ENCODE data around the gene CMTM5.
"Not testable (repeated sequence)": the region's sequence is repeated elsewhere in the genome, so short reads cannot be mapped to it uniquely, and the experiment has no call there.

The CMTM5 gene

GRCh38 chr14:23399591-23399990 is 22.7 kb downstream of the CMTM5 start:
- no peak for DNase-seq (ENCODE audit: low read depth)

- not testable (repeated sequence) for DNase-seq (ENCODE audit: low read depth)
Measured at GRCh38 chr14:23400496-23401149, 23.8 kb downstream of the CMTM5 start.

- DNase-seq (ENCODE audit: low read depth), result no peak
Measured at GRCh38 chr14:23401291-23401690, 24.4 kb downstream of the CMTM5 start.

GRCh38 chr14:23402296-23403138 is 25.7 kb downstream of the CMTM5 start:
- no peak for DNase-seq (ENCODE audit: low read depth)

- DNase-seq (ENCODE audit: low read depth), result no peak
Measured at GRCh38 chr14:23403139-23403438, 26.2 kb downstream of the CMTM5 start.

- DNase-seq (ENCODE audit: low read depth), result no peak
Measured at GRCh38 chr14:23403908-23404307, 27.1 kb downstream of the CMTM5 start.

- no peak for DNase-seq (ENCODE audit: low read depth)
Measured at GRCh38 chr14:23404331-23404900, 27.6 kb downstream of the CMTM5 start.

- no peak for DNase-seq (ENCODE audit: low read depth)
Measured at GRCh38 chr14:23405096-23405495, 28.2 kb downstream of the CMTM5 start.

GRCh38 chr14:23405516-23406025 is 28.7 kb downstream of the CMTM5 start:
- DNase-seq (ENCODE audit: low read depth), result no peak

GRCh38 chr14:23406244-23406643 is 29.4 kb downstream of the CMTM5 start:
- no peak for DNase-seq (ENCODE audit: low read depth)

- DNase-seq (ENCODE audit: low read depth), result no peak
Measured at GRCh38 chr14:23406725-23407355, 30.0 kb downstream of the CMTM5 start.

GRCh38 chr14:23407516-23408306 is 30.9 kb downstream of the CMTM5 start, which contains the start of gene MYH6:
TSS of gene MYH6 (minus strand) at chr14:23408273. CDS start at chr14:23407223, 1,050 bp downstream.
- DNase-seq (ENCODE audit: low read depth), result no peak

GRCh38 chr14:23408307-23408630 is 31.4 kb downstream of the CMTM5 start:
- no peak for DNase-seq (ENCODE audit: low read depth)

- no peak for DNase-seq (ENCODE audit: low read depth)
Measured at GRCh38 chr14:23409475-23409874, 32.6 kb downstream of the CMTM5 start.

GRCh38 chr14:23409966-23410635 is 33.3 kb downstream of the CMTM5 start:
- no peak for DNase-seq (ENCODE audit: low read depth)

- DNase-seq (ENCODE audit: low read depth), result no peak
Measured at GRCh38 chr14:23411563-23412525, 35.0 kb downstream of the CMTM5 start.

- no peak for DNase-seq (ENCODE audit: low read depth)
Measured at GRCh38 chr14:23413681-23414080, 36.8 kb downstream of the CMTM5 start.

GRCh38 chr14:23414254-23414653 is 37.4 kb downstream of the CMTM5 start:
- no peak for DNase-seq (ENCODE audit: low read depth)

- no peak for DNase-seq (ENCODE audit: low read depth)
Measured at GRCh38 chr14:23414906-23415820, 38.3 kb downstream of the CMTM5 start.

Measured in activated T-helper 1 cell treated with Interleukin-2 at 50 U/mL for 16 hours (primary cell).